ENCODE results near the gene KCP. TPM values are rescaled to one million over a fixed set of nuclear protein-coding genes. Genes with fewer than 3 reads are reported as not detected.

The KCP gene
- total RNA-seq, 4 donors from 2014 or later, result 0.47 to 1.5 (median 0.87) TPM

- H3K27me3 ChIP-seq, result peaks cover 0 to 43% (median 0%) of the 10 kb centered on the region in 4 donors
These were observed 14.4 kb upstream of the KCP start for GRCh38 chr7:128924707-128925588.

DNA sequence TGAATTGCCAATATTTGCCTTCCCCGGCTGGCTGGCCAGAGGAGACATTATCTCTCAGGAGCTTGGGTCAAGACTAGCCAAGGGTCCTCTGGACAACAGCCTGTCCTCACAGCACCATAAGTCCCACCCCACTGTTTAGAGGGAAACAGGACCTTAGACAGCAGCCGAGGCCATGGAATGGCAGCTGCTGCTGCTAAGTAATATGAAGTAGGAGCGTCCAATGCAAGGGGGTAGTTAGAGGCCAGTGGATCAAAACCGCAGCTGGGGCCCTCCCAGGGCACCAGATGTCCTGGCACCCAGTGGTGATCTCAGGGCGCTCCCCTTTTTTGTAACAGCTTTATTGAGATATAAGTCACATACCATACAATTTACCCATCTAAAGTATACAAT, 12.9 kb upstream of the KCP start:
- intact Hi-C loops (cut with DNase I), result no loop called here
- peaks cover 0 to 6% (median 0%) of the 10 kb centered on the region in 3 donors for H3K4me1 ChIP-seq
- no peak overlapping the region for H3K4me3 ChIP-seq
- peaks cover 0 to 49% (median 0%) of the 10 kb centered on the region in 4 donors for H3K27me3 ChIP-seq
- no peaks in the 10 kb centered on the region for H3K9me3 ChIP-seq
- H3K36me3 ChIP-seq, result no peaks in the 10 kb centered on the region
- TF ChIP-seq, protein P1, sequence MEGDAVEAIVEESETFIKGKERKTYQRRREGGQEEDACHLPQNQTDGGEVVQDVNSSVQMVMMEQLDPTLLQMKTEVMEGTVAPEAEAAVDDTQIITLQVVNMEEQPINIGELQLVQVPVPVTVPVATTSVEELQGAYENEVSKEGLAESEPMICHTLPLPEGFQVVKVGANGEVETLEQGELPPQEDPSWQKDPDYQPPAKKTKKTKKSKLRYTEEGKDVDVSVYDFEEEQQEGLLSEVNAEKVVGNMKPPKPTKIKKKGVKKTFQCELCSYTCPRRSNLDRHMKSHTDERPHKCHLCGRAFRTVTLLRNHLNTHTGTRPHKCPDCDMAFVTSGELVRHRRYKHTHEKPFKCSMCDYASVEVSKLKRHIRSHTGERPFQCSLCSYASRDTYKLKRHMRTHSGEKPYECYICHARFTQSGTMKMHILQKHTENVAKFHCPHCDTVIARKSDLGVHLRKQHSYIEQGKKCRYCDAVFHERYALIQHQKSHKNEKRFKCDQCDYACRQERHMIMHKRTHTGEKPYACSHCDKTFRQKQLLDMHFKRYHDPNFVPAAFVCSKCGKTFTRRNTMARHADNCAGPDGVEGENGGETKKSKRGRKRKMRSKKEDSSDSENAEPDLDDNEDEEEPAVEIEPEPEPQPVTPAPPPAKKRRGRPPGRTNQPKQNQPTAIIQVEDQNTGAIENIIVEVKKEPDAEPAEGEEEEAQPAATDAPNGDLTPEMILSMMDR (IDR thresholded peaks at IDR 0.05), result no peak
- TF ChIP-seq POLR2A (IDR thresholded peaks at IDR 0.05), result no peak
- WGBS, 2 donors, result 79 to 83% methylated on average over 1 to 5 of the region's 5 CpGs
- no peak for DNase-seq
- no peak overlapping the region for H3K27ac ChIP-seq

More at GRCh38 chr7:128924707-128925588, 14.4 kb upstream of the KCP start:
- Histone ChIP-seq H3K36me3 (no peaks in the 10 kb centered on the region), H3K27ac (no peak overlapping the region), H3K4me1 (peaks cover 0 to 6% (median 0%) of the 10 kb centered on the region in 3 donors), H3K4me3 (no peak overlapping the region), H3K9me3 (no peaks in the 10 kb centered on the region)
- 60 to 67% methylated on average over 7 to 8 of the region's 8 CpGs for whole genome bisulfite sequencing, 2 donors
- DNase-seq, result no peak
- TF ChIP-seq, protein P1 (IDR thresholded peaks at IDR 0.05), result no peak
- TF ChIP-seq POLR2A (IDR thresholded peaks at IDR 0.05), result no peak
- intact Hi-C loops (cut with DNase I), result no loop called here

DNA sequence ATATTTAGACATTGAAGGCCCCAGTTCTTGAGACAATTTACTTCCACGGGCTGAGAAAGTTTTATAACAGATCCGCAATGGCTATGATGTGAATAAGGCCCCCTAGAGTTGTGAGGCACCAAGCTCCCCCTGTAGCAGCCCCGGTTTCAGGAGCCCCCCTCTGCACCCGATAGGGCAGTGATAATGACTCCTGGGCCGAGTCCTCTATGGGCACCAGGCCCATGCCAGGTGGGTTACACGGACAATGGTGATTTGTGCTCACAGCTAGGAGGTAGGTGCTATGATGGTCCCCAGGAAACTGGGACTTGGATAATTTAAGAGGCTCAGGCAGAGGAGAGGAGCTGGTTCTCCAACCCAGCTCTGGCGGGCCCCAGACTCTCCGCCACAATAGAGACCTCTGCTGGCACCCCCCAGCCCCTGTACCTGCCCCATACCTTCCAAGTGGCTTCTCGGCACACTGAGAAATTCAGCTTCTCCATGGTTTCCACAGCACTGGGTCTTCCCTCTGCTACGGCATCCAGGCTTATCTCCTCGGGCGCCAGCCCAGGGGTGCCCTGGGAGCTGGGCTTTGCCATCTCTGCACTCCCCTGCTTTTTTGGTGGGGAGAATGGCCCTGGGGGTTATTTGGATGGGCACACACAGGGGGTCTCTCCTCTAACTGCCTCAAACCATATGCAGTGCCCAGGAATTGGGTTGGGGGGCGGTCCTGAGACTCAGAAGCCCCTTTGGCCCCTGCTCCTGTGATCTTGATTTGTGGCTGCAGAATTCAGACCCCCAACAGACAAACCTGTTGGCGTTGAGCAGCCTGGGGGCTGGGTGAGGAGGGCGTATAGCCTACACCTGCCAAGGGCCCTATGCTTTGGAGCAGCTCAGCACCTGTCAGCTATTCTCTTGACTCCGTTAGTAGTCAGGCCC, 12.2 kb upstream of the KCP start:
- H3K9me3 ChIP-seq, result no peaks in the 10 kb centered on the region
- DNase-seq, result no peak
- H3K4me1 ChIP-seq, result peaks cover 0 to 6% (median 0%) of the 10 kb centered on the region in 3 donors
- no peak for TF ChIP-seq POLR2A (IDR thresholded peaks at IDR 0.05)
- TF ChIP-seq, protein P1 (IDR thresholded peaks at IDR 0.05), result no peak
- intact Hi-C loops (cut with DNase I), result no loop called here
- 72 to 73% methylated on average over 7 to 10 of the region's 16 CpGs for WGBS, 2 donors
- H3K4me3 ChIP-seq, result no peak overlapping the region
- no peaks in the 10 kb centered on the region for H3K36me3 ChIP-seq
- H3K27ac ChIP-seq, result no peak overlapping the region
- peaks cover 0 to 55% (median 0%) of the 10 kb centered on the region in 4 donors for H3K27me3 ChIP-seq

GRCh38 chr7:128921866-128922440, 11.4 kb upstream of the KCP start:
- H3K36me3 ChIP-seq, result no peaks in the 10 kb centered on the region
- H3K9me3 ChIP-seq, result no peaks in the 10 kb centered on the region
- no peak for DNase-seq
- peaks cover 0 to 60% (median 0%) of the 10 kb centered on the region in 4 donors for H3K27me3 ChIP-seq
- H3K27ac ChIP-seq, result no peak overlapping the region
- TF ChIP-seq, protein P1 (IDR thresholded peaks at IDR 0.05), result no peak
- TF ChIP-seq POLR2A (IDR thresholded peaks at IDR 0.05), result no peak
- peaks cover 0 to 6% (median 0%) of the 10 kb centered on the region in 3 donors for H3K4me1 ChIP-seq
- WGBS, 2 donors, result 60 to 65% methylated on average over 8 of the region's 9 CpGs
- no peak overlapping the region for H3K4me3 ChIP-seq
- intact Hi-C loops (cut with DNase I), result no loop called here

Data from esophagus squamous epithelium (tissue), 5 donors.